HepG2 (cell line): ENCODE measurements around the gene INPP4B. TPM values are rescaled to one million over a fixed set of nuclear protein-coding genes. Genes with fewer than 3 reads are reported as not detected.

Experiments used
- ATAC-seq: fragments of 200-7000 bp; cut with Tn5 transposase; 3 replicates; pipeline ENCODE4 v1.9.1; 2020; ENCODE audit warnings: mild to moderate bottlenecking, moderate library complexity
- BruUV-seq: library from RNA; stranded (reverse); fragments of 400-500 nt; replicated peaks from 2 replicates; lab custom pipeline; 2021; lab: Mats Ljungman, UMichigan
- CTCF ChIA-PET: fragments of 300-600 bp; formaldehyde crosslinking; extraction: SDS; loops from one replicate; lab custom pipeline; 2021; ENCODE audit warnings: low total read pairs, inconsistent platforms, low intra/inter-chr PET ratio; lab: Yijun Ruan, JAX
- POLR2A ChIA-PET: fragments of 350-600 bp; sonication (Branson Sonifier 250); formaldehyde crosslinking; loops from one replicate; lab custom pipeline; 2020; ENCODE audit warnings: antibody characterized with exemption, inconsistent platforms; lab: Yijun Ruan, JAX
- DNase-seq: peaks from one replicate; pipeline ENCODE4 v3.0.0-alpha.2; 2015; ENCODE audit warnings: low spot score
- FAIRE-seq: peaks from 3 replicates; lab custom pipeline; 2011; peaks lifted over from hg19 to GRCh38; lab: Jason Lieb, UNC
- H2AFZ ChIP-seq: one replicate; pipeline ENCODE4 v1.6.1; 2011; ENCODE audit warnings: low read length, inconsistent platforms
- H3K27ac ChIP-seq: fragments of 300-600 bp; 3 replicates; pipeline ENCODE4 v1.8.0; 2011; ENCODE audit warnings: mixed run types, mild to moderate bottlenecking, mixed read lengths, low read length, inconsistent platforms; ENCODE audit not compliant: insufficient read depth; ENCODE audit errors: extremely low read length
- H3K27me3 ChIP-seq, 2 experiments: fragments of 200-600 bp in 1 of 2; 2 replicates in 1 of 2; 3 replicates in 1 of 2; pipeline versions ENCODE4 v1.6.0 to v1.8.0; 2011; ENCODE audit warnings: low read length in 2 of 2, mild to moderate bottlenecking in 2 of 2, moderate library complexity in 2 of 2, inconsistent platforms in 1 of 2; ENCODE audit not compliant: insufficient read depth in 2 of 2, control insufficient read depth in 1 of 2
- H3K36me3 ChIP-seq, 2 experiments: fragments of 200-600 bp in 1 of 2; replicated peaks in 1 of 2; 2 replicates in 1 of 2; 3 replicates in 1 of 2; pipeline versions ENCODE4 v1.5.1 to v1.8.0; 2011; ENCODE audit warnings: low read length in 2 of 2, inconsistent platforms in 1 of 2; ENCODE audit not compliant: insufficient read depth in 2 of 2, control insufficient read depth in 1 of 2
- H3K4me1 ChIP-seq: 2 replicates; pipeline ENCODE4 v1.5.1; 2012; ENCODE audit warnings: low read length, inconsistent platforms; ENCODE audit not compliant: insufficient read depth
- H3K4me2 ChIP-seq: 2 replicates; pipeline ENCODE4 v1.6.0; 2011; ENCODE audit warnings: low read depth, low read length, inconsistent platforms
- H3K4me3 ChIP-seq, 3 experiments: fragments of 200-600 bp in 1 of 3; sonication (generic), shearing (Covaris generic) in 1 of 3; replicated peaks in 1 of 3; 2 replicates each; pipeline ENCODE4 v1.5.1; 2011 to 2016; ENCODE audit warnings: low read length in 3 of 3, inconsistent platforms in 2 of 3, low read depth in 2 of 3, mild to moderate bottlenecking in 2 of 3, control low read depth in 1 of 3, mixed read lengths in 1 of 3; ENCODE audit not compliant: insufficient read depth in 1 of 3
- H3K79me2 ChIP-seq: one replicate; pipeline ENCODE4 v1.6.1; 2011; ENCODE audit warnings: low read length, inconsistent platforms; ENCODE audit not compliant: insufficient read depth
- H3K9ac ChIP-seq: 2 replicates; pipeline ENCODE4 v1.6.0; 2011; ENCODE audit warnings: mild to moderate bottlenecking, low read depth, low read length, inconsistent platforms; ENCODE audit not compliant: insufficient read depth
- H3K9me3 ChIP-seq: 2 replicates; pipeline ENCODE4 v1.5.1; 2012; ENCODE audit warnings: mild to moderate bottlenecking, low read length
- H4K20me1 ChIP-seq: 2 replicates; pipeline ENCODE4 v1.6.0; 2011; ENCODE audit warnings: inconsistent platforms, mild to moderate bottlenecking, low read length, moderate library complexity; ENCODE audit not compliant: insufficient read depth
- ETV5 ChIP-seq: IDR thresholded peaks from 2 replicates; pipeline ENCODE4 v1.6.1; 2018; ENCODE audit warnings: missing biosample characterization, missing genetic modification reagents, inconsistent platforms, borderline replicate concordance
- JUNB ChIP-seq: sonication (generic); formaldehyde crosslinking; IDR thresholded peaks from 2 replicates; pipeline ENCODE4 v1.8.0; 2022; ENCODE audit warnings: missing genetic modification reagents, mild to moderate bottlenecking, borderline replicate concordance
- KDM1A ChIP-seq: IDR thresholded peaks from 2 replicates; pipeline ENCODE4 v1.6.1; 2016; ENCODE audit warnings: missing compliant biosample characterization
- PREB ChIP-seq: sonication (generic); formaldehyde crosslinking; IDR thresholded peaks from 2 replicates; pipeline ENCODE4 v1.4.0; 2020; ENCODE audit warnings: missing genetic modification reagents
- SIN3A ChIP-seq: IDR thresholded peaks from 2 replicates; pipeline ENCODE4 v1.6.1; 2011; ENCODE audit warnings: low read depth, mild to moderate bottlenecking, control low read depth, low read length, borderline replicate concordance
- TBX2 ChIP-seq: sonication (generic); formaldehyde crosslinking; IDR thresholded peaks from 2 replicates; pipeline ENCODE4 v1.5.0; 2020; ENCODE audit warnings: missing genetic modification reagents, mild to moderate bottlenecking, borderline replicate concordance
- U2AF1 ChIP-seq: fragments of 200-400 bp; formaldehyde crosslinking; optimal IDR thresholded peaks from 2 replicates; pipeline ENCODE3; 2017; ENCODE audit warnings: mild to moderate bottlenecking, low read depth, low read length
- ZBTB39 ChIP-seq: sonication (generic); formaldehyde crosslinking; IDR thresholded peaks from 2 replicates; pipeline ENCODE4 v1.5.0; 2020; ENCODE audit warnings: missing genetic modification reagents
- ZNF451 ChIP-seq: sonication (generic); formaldehyde crosslinking; IDR thresholded peaks from 2 replicates; pipeline ENCODE4 v1.5.0; 2020; ENCODE audit warnings: mild to moderate bottlenecking, missing genetic modification reagents
- ZNF496 ChIP-seq: sonication (generic); formaldehyde crosslinking; IDR thresholded peaks from 2 replicates; pipeline ENCODE4 v1.8.1; 2023; ENCODE audit warnings: mild to moderate bottlenecking, moderate library complexity, missing genetic modification reagents; ENCODE audit not compliant: insufficient replicate concordance
- WGBS: methylation state at CpG from one replicate; pipeline ENCODE4 v1.1.6; 2017; ENCODE audit warnings: low lambda C conversion rate; 5-methylcytosine and 5-hydroxymethylcytosine counted together
- in situ Hi-C: cut with HindIII; loops from 2 replicates; pipeline ENCODE4 v1.10.0; 2017; ENCODE audit warnings: low pct_unique_long_range_greater_than_20kb; ENCODE audit not compliant: extremely low pct_ligation_motif_present
- intact Hi-C: fragments of 100-400 bp; cut with micrococcal nuclease; formaldehyde crosslinking; loops from one replicate; pipeline ENCODE4 v1.10.0; 2022; ENCODE audit not compliant: unreplicated experiment
- polyA plus RNA-seq, 8 experiments: library from polyadenylated mRNA; depleted of rRNA in 3 of 8; stranded (reverse) in 7 of 8; unstranded in 1 of 8; fragments of >200 nt; fragmentation: Illumina TruSeq in 4 of 8; extraction: Trizol in 4 of 8; gene quantifications; 2 replicates each; pipeline versions ENCODE4 v1.2.1 to v1.2.3, GENCODE V29; 2011 to 2016; ENCODE audit warnings: low read depth in 4 of 8, missing spikeins in 1 of 8, mixed read lengths in 1 of 8; ENCODE audit not compliant: insufficient read depth in 1 of 8
- total RNA-seq, 5 experiments: library from RNA; depleted of rRNA; stranded (reverse); fragments of >200 nt; fragmentation: Illumina TruSeq; extraction: Trizol; gene quantifications; 2 replicates each; pipeline ENCODE4 v1.2.3, GENCODE V29; 2016; ENCODE audit warnings: low read depth in 1 of 5

INPP4B gene
- total and polyA plus RNA-seq, 2 of the 13 experiments (the other 11 are each of a cell fraction or from before 2014, with no cell fraction given) = not detected

DNA sequence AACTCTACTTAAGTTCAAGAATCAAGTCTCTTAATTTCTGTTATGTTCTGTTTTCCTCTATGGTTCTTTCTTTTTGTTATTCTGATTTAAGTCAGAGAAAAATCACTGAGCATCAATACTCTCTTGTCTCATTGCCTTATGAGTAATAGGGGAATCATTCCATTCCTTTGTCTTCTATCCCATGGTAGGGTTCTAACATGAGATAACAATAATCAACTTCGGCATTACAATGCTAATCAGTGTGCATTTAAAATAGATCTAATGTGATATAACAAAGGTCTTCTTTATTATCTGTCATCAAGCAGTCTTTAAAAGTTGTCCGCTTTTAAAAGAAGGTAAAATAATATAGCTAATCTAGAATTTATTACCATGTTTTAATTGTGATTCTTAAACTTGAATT lies 762.8 kb downstream of the INPP4B start:
- Histone ChIP-seq H3K36me3 (no peaks in the 10 kb centered on the region), H3K4me3 (no peak overlapping the region), H3K9ac (no peak overlapping the region), H3K79me2 (no peaks in the 10 kb centered on the region), H3K27ac (no peak overlapping the region), H4K20me1 (no peaks in the 10 kb centered on the region), H3K4me1 (no peaks in the 10 kb centered on the region), H3K9me3 (no peaks in the 10 kb centered on the region), H3K4me2 (no peak overlapping the region), H3K27me3 (no peaks in the 10 kb centered on the region), H2AFZ (no peak overlapping the region)
- intact Hi-C loops (no loop called here), in situ Hi-C loops (no loop called here)
- no peak for TF ChIP-seq ZNF451 (CRISPR knock-in tag)
- TF ChIP-seq ETV5 (CRISPR knock-in tag) = no peak
- no peak for TF ChIP-seq TBX2
- no peak for TF ChIP-seq JUNB (CRISPR knock-in tag)
- TF ChIP-seq SIN3A = no peak
- TF ChIP-seq ZNF496 (CRISPR knock-in tag) = no peak
- TF ChIP-seq PREB (CRISPR knock-in tag) = no peak
- no peak for TF ChIP-seq KDM1A (CRISPR knock-in tag)
- TF ChIP-seq ZBTB39 (CRISPR knock-in tag) = no peak
- TF ChIP-seq U2AF1 = no peak
- WGBS = 0% methylated on average over 2 of the region's 2 CpGs
- no TSS peak for BruUV-seq
- no peak for FAIRE-seq
- no peak for DNase-seq
- POLR2A ChIA-PET = no interaction called here
- CTCF ChIA-PET = no interaction called here
- no peak for ATAC-seq
